Uterus (tissue), 4 donors: ENCODE measurements around the gene INSIG1. TPM values are rescaled to one million over a fixed set of nuclear protein-coding genes. Genes with fewer than 3 reads are reported as not detected.

Experiments
- DNase-seq, 2 donors: peaks; one replicate each; pipeline ENCODE4 v3.0.0-alpha.2; 2019 to 2020
- H3K27ac ChIP-seq, 2 donors: fragments of 200-600 bp; sonication (generic); 1 replicate in 1 of 2; 2 replicates in 1 of 2; pipeline ENCODE4 v1.5.1; 2016 to 2018
- H3K27me3 ChIP-seq, 2 donors: fragments of 200-600 bp; sonication (generic); one replicate each; pipeline ENCODE4 v1.5.1; 2018 to 2019; ENCODE audit warnings: control low read depth in 1 of 2
- H3K36me3 ChIP-seq, 2 donors: fragments of 200-600 bp; sonication (generic); one replicate each; pipeline ENCODE4 v1.5.1; 2019; ENCODE audit warnings: control low read depth in 1 of 2
- H3K4me1 ChIP-seq, 2 donors: fragments of 200-600 bp; sonication (generic); one replicate each; pipeline ENCODE4 v1.5.1; 2018 to 2019; ENCODE audit warnings: control low read depth in 1 of 2
- H3K4me3 ChIP-seq, 2 donors: fragments of 200-600 bp; sonication (generic); 1 replicate in 1 of 2; 2 replicates in 1 of 2; pipeline ENCODE4 v1.5.1; 2018 to 2019; ENCODE audit warnings: mild to moderate bottlenecking in 1 of 2
- H3K9me3 ChIP-seq, 2 donors: fragments of 200-600 bp; sonication (generic); one replicate each; pipeline ENCODE4 v1.5.1; 2019; ENCODE audit warnings: control low read depth in 1 of 2
- CTCF ChIP-seq, 4 experiments: fragments of 200-600 bp in 2 of 4; fragments of 450-650 bp in 2 of 4; sonication (generic) in 2 of 4; IDR thresholded peaks; one replicate each; pipeline ENCODE4 v1.5.1; 2016 to 2019; ENCODE audit warnings: antibody characterized with exemption in 4 of 4, mild to moderate bottlenecking in 2 of 4, moderate library complexity in 1 of 4
- POLR2A ChIP-seq, 2 donors: fragments of 450-650 bp; IDR thresholded peaks; one replicate each; pipeline ENCODE4 v1.6.1; 2016; ENCODE audit warnings: antibody characterized with exemption in 2 of 2, mild to moderate bottlenecking in 1 of 2, moderate library complexity in 1 of 2
- intact Hi-C: fragments of 100-400 bp; cut with DNase I; formaldehyde crosslinking; loops from one replicate; pipeline ENCODE4 v1.15.1; 2023; ENCODE audit warnings: low total_unique reads
- total RNA-seq, 4 donors: library from RNA; depleted of rRNA in 3 of 4; stranded (reverse); fragments of >200 nt in 3 of 4; gene quantifications; one replicate each; pipeline versions ENCODE4 v1.1.0 to v1.2.4, GENCODE V29; 2014 to 2023
- donor health status: DM: yes; HTN: yes; CAD: no.

The INSIG1 gene
- total RNA-seq, 4 donors from 2014 or later, result 11.0 to 46.6 (median 22.0) TPM

DNA sequence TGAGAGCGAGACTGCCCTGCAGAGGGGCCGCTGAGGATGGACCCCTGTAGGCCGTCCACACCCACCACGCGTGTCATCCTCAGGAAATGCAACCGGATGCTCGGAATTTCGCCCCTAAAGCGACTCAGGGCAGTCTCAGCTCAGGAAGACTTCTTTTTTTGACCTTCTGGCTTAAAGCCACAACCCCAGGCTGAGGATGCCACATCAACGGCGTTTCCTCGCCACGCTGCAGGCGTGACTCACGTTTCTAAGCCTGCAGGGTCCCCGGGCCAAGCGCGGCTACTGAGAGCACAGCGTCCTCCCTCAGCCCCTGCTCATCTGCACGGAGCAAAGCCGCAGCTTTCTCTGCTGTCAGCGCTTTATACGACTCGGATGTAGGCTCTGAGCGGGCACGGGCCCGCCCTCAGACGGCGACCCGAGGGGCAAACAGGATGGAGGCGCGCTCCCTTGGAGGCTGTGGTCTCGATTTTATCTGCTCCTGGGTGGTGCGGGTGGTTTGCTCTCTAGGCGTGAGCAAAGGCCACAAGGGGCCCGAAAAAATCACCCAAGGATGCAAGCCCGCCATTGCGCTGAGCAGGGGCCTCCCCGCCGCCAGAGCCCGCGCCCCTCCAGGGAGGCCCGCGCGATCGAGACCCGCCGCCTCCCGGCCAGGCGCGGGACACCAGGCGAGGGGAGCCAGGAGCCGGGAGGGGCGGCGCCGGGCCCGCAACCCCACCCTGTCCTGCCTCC, 726 bp upstream of the INSIG1 start:
- no peaks in the 10 kb centered on the region for H3K4me1 ChIP-seq
- no peaks in the 10 kb centered on the region for H3K27me3 ChIP-seq
- H3K9me3 ChIP-seq, result no peaks in the 10 kb centered on the region
- no peaks in the 10 kb centered on the region for H3K36me3 ChIP-seq
- peak overlapping the region; percentile 88 to 91 for H3K27ac ChIP-seq
- DNase-seq, result peak; percentile 58 to 62
- intact Hi-C loops, result loop anchor here (5.0 kb wide), 1 partner anchor 370 kb away; no protein-coding TSS in a partner anchor
- H3K4me3 ChIP-seq, result peak overlapping the region; percentile 45 to 99
- TF ChIP-seq POLR2A (IDR thresholded peaks at IDR 0.05) (no peak), CTCF (IDR thresholded peaks at IDR 0.05) (peak; percentile 16 to 85 (median 64))

DNA sequence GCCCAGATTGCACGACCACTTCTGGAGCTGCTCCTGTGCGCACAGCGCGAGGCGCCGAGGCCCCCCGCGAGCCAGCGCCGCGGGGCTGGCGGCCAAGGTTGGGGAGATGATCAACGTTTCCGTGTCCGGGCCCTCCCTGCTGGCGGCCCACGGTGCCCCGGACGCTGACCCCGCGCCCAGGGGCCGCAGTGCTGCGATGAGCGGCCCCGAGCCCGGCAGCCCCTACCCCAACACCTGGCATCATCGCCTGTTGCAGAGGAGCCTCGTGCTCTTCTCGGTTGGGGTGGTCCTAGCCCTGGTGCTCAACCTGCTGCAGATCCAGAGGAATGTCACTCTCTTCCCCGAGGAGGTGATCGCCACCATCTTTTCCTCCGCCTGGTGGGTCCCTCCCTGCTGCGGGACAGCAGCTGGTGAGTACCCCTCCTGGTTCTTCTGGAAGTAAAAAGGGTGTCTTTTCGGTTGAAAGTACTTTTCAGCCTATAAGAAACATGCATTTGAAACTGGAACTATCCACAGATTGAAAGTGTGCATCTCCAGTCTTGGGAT, 683 bp downstream of the INSIG1 start:
- intact Hi-C loops, result loop anchor here (5.0 kb wide), 1 partner anchor 371 kb away; no protein-coding TSS in a partner anchor
- TF ChIP-seq CTCF (IDR thresholded peaks at IDR 0.05) (no peak), POLR2A (IDR thresholded peaks at IDR 0.05) (no peak)
- Histone ChIP-seq H3K9me3 (no peaks in the 10 kb centered on the region), H3K36me3 (no peaks in the 10 kb centered on the region), H3K4me1 (no peaks in the 10 kb centered on the region), H3K27me3 (no peaks in the 10 kb centered on the region), H3K4me3 (peak overlapping the region; percentile 49 to 99), H3K27ac (peak overlapping the region; percentile 92)
- no peak for DNase-seq

DNA sequence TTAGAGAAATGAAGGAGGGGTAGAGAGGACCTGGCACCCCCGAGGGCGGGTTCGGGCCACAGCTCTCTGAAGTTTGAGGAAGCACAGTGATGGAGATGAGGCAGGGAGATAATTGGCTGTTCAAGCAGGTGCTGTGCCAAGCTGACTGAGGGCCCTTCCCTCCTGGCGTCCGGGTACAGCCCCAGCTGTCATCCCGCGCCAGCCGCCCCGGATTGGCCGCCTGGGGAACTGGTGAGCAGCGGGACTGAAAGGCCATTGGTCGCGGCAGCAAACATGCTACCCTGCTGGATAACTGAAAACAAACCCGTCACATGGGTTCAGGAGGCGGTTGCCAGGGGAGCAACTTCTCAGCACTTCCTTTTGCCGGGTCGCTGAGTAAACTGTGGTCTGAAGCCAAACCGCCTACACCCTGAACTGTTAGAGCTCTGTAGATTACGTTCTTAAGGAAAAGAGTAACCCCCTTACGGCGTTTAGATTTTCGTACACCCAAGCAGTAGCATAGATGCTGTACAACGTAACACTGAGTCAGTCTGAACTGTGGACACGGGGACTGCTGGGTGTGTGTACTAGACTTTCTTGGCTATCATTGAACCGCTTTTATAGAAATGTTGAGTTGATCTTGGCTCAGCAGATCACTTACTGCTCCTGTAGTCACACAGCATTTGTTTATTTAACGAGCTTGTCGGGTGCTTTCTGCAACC, 1.3 kb downstream of the INSIG1 start:
- Histone ChIP-seq H3K4me3 (peak overlapping the region; percentile 49 to 99), H3K27ac (peak overlapping the region; percentile 92), H3K36me3 (no peaks in the 10 kb centered on the region), H3K4me1 (no peaks in the 10 kb centered on the region), H3K9me3 (no peaks in the 10 kb centered on the region), H3K27me3 (no peaks in the 10 kb centered on the region)
- TF ChIP-seq CTCF (IDR thresholded peaks at IDR 0.05), result no peak
- TF ChIP-seq POLR2A (IDR thresholded peaks at IDR 0.05), result peak; percentile 45 to 76
- peak; percentile 81 to 89 for DNase-seq
- intact Hi-C loops, result loop anchor here (5.0 kb wide), 1 partner anchor 372 kb away; no protein-coding TSS in a partner anchor

GRCh38 chr7:155299535-155300202, 2.0 kb downstream of the INSIG1 start:
- H3K27ac ChIP-seq, result peak overlapping the region; percentile 92
- H3K27me3 ChIP-seq, result no peaks in the 10 kb centered on the region
- H3K4me1 ChIP-seq, result no peaks in the 10 kb centered on the region
- intact Hi-C loops, result loop anchor here (5.0 kb wide), 1 partner anchor 372 kb away; no protein-coding TSS in a partner anchor
- H3K4me3 ChIP-seq, result peak overlapping the region in 1 of 2 donors; percentile 99
- H3K9me3 ChIP-seq, result no peaks in the 10 kb centered on the region
- no peak for TF ChIP-seq POLR2A (IDR thresholded peaks at IDR 0.05)
- no peak for TF ChIP-seq CTCF (IDR thresholded peaks at IDR 0.05)
- DNase-seq, result no peak
- H3K36me3 ChIP-seq, result no peaks in the 10 kb centered on the region
